ENCODE results near the gene OR2G3. TPM values are rescaled to one million over a fixed set of nuclear protein-coding genes. Genes with fewer than 3 reads are reported as not detected.

OR2G3 gene
- total RNA-seq, 2 donors from 2014 or later: not detected

DNA sequence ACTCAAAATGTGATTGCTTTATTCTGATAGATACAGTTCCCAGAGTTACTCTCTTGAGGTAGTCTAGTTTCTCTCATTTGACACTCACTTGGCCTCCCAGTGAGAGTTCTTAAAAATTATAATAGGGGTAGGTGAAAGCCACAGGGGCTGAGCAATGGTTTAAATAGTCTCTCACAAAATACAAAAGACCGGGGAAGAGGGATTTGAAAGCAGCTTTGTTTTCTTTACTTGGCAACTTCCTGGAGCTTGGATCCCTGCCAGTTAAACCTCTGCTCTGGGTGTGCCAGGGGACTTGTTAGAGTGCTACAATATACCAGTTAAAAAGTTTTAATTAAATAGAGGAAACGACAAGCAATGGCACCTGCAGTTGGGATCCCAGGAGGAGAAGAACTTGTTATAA lies 42.5 kb downstream of the OR2G3 start:
- DNase-seq (ENCODE audit: low spot score in 2 of 2): no peak
- no peak for ATAC-seq
- peaks cover 0 to 4% of the 10 kb centered on the region in 2 donors for H3K9me3 Mint-ChIP-seq
- no peaks in the 10 kb centered on the region for H3K36me3 Mint-ChIP-seq
- H3K27ac Mint-ChIP-seq: no peak overlapping the region

DNA sequence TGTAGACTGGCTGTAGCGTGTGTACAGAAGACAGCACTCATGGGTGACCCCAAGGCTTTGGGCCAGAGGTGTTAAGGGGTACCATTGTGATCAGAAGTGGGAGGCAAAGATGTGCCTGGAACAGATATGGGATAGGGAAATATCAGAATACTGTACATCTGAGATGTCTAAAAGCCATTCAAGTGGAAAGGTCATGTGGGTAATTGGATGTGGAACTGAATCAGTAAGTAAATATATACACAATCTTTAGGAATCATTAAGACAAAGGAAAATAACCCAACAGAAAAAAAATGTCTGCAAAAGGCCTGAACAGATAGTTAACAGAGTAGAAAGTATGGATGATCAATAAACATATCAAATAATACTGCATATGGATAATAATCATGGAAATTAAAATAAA lies 47.7 kb downstream of the OR2G3 start:
- Mint-ChIP-seq H3K36me3 (no peaks in the 10 kb centered on the region), H3K27ac (no peak overlapping the region), H3K9me3 (no peaks in the 10 kb centered on the region)
- DNase-seq (ENCODE audit: low spot score in 2 of 2) (no peak), ATAC-seq (no peak)

Other genes starting within 250 kb of the OR2G3 start
- gene NLRP3, start 189.4 kb upstream of the OR2G3 start, total RNA-seq: 1 to 10 TPM in 1 of 2 donors, under 1 TPM in 1; 0.34 to 1.3 TPM
- not detected for gene OR2B11, start 147.5 kb upstream of the OR2G3 start, total RNA-seq
- gene OR2C3, start 69.1 kb upstream of the OR2G3 start, total RNA-seq: not detected
- under 1 TPM; 0.14 to 0.16 TPM for gene GCSAML, start 56.5 kb upstream of the OR2G3 start, total RNA-seq
- gene OR2G2, start 17.2 kb upstream of the OR2G3 start, total RNA-seq: under 1 TPM in 1 of 2 donors, not detected in 1; 0.25 TPM
- gene OR13G1, start 74.2 kb downstream of the OR2G3 start, total RNA-seq: not detected
- gene OR6F1, start 111.1 kb downstream of the OR2G3 start, total RNA-seq: not detected
- gene OR14K1, start 133.0 kb downstream of the OR2G3 start, total RNA-seq: not detected
- gene OR14A2, start 142.6 kb downstream of the OR2G3 start, total RNA-seq: not detected
- gene OR1C1, start 155.0 kb downstream of the OR2G3 start, total RNA-seq: not detected
- gene OR14A16, start 218.5 kb downstream of the OR2G3 start, total RNA-seq: not detected
- not detected for gene OR11L1, start 236.3 kb downstream of the OR2G3 start, total RNA-seq